ENCODE measurements around the gene ICAM1. TPM values are rescaled to one million over a fixed set of nuclear protein-coding genes. Genes with fewer than 3 reads are reported as not detected.
A peak's percentile ranks its signal among the peaks of the same experiment; 100 is the strongest.

ICAM1 gene
- total and polyA plus RNA-seq, 4 donors: 4.0 to 43.6 (median 23.6) TPM

DNA sequence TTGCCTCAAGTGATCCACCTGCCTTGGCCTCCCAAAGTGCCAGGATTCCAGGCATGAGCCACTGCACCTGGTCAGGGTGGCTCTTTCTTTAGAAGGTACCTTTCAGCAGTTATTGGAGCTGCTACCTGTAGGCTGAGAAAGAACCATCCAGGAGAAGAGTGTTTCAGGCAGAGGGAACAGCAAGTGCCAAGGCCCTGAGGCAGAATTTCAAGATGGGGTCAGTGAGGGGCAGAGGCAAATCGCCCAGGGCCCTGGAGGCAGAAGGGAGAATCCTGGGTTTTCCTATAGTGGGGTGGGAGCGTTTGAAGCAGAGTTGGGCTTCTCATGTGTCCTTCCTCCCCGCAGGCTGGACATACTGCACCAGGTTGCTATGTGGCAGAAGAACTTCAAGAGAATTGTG lies 16.7 kb upstream of the ICAM1 start:
- ATAC-seq (ENCODE audit: low FRiP score): no peak
- Histone ChIP-seq H3K27ac (ENCODE audit: low read depth in 1 of 2, low read length in 2 of 2) (no peak overlapping the region), H3K9me3 (ENCODE audit: control insufficient read depth, low read length) (no peaks in the 10 kb centered on the region), H3K4me1 (ENCODE audit: control insufficient read depth in 1 of 2, insufficient read depth in 2 of 2, low read length in 2 of 2) (no peaks in the 10 kb centered on the region), H3K4me3 (ENCODE audit: low read length in 2 of 2) (no peak overlapping the region), H3K36me3 (ENCODE audit: control insufficient read depth in 1 of 2, insufficient read depth in 2 of 2, low read length in 1 of 2) (peaks cover 0 to 2% of the 10 kb centered on the region in 2 donors), H3K27me3 (ENCODE audit: control insufficient read depth in 1 of 2, insufficient read depth in 2 of 2, low read length in 1 of 2) (no peaks in the 10 kb centered on the region)
- DNase-seq: no peak
- intact Hi-C loops (cut with DNase I): loop anchor here in 1 of 2 donors (5.0 kb wide), 1 partner anchor 322 kb away; no protein-coding TSS in a partner anchor
- WGBS, 2 donors: 95 to 100% methylated on average over 3 of the region's 3 CpGs

DNA sequence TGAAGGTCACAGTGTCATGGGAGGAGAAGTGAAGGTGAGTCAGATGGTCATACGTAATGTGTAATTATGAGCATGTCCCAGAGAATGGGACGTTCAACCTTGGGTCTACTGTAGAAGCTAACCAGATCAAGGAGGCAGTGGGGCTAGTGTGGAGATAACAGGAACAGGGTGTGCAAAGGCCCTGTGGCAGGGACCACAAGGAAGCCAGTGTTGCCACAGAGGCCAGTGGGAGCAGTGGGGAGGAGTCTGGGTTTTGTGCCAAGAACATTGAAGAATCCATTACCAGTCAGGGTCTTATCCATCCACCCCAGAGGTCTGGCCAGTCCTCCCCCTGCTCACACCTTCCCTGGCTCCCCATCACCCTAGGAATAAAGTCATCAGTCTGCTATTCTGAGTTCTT lies 15.6 kb upstream of the ICAM1 start:
- no peak for DNase-seq
- intact Hi-C loops (cut with DNase I): no loop called here
- ATAC-seq (ENCODE audit: low FRiP score): no peak
- Histone ChIP-seq H3K27me3 (ENCODE audit: control insufficient read depth in 1 of 2, insufficient read depth in 2 of 2, low read length in 1 of 2) (no peaks in the 10 kb centered on the region), H3K27ac (ENCODE audit: low read depth in 1 of 2, low read length in 2 of 2) (no peak overlapping the region), H3K4me3 (ENCODE audit: low read length in 2 of 2) (no peak overlapping the region), H3K4me1 (ENCODE audit: control insufficient read depth in 1 of 2, insufficient read depth in 2 of 2, low read length in 2 of 2) (no peaks in the 10 kb centered on the region), H3K36me3 (ENCODE audit: control insufficient read depth in 1 of 2, insufficient read depth in 2 of 2, low read length in 1 of 2) (peaks cover 0 to 2% of the 10 kb centered on the region in 2 donors), H3K9me3 (ENCODE audit: control insufficient read depth, low read length) (no peaks in the 10 kb centered on the region)
- 91 to 96% methylated on average over 2 of the region's 2 CpGs for WGBS, 2 donors

DNA sequence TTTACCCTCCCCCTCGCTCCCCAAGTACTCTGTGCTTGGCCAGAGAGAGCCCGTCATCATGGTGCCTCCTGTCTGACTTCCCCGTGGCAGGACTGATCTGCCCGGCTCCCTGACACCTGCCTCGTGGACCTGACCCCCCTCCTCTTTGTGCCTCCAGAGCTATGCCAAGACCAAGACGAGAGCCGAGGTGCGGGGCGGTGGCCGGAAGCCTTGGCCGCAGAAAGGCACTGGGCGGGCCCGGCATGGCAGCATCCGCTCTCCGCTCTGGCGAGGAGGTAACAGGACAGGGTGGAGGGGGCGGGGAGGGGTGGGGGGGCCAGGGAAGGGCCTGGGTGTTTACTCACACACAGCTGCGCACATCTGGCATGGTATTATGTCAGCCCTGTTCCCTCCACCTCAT lies 14.4 kb upstream of the ICAM1 start:
- H3K36me3 ChIP-seq (ENCODE audit: control insufficient read depth in 1 of 2, insufficient read depth in 2 of 2, low read length in 1 of 2): peaks cover 0 to 2% of the 10 kb centered on the region in 2 donors
- WGBS, 2 donors: 86 to 87% methylated on average over 18 of the region's 18 CpGs

DNA sequence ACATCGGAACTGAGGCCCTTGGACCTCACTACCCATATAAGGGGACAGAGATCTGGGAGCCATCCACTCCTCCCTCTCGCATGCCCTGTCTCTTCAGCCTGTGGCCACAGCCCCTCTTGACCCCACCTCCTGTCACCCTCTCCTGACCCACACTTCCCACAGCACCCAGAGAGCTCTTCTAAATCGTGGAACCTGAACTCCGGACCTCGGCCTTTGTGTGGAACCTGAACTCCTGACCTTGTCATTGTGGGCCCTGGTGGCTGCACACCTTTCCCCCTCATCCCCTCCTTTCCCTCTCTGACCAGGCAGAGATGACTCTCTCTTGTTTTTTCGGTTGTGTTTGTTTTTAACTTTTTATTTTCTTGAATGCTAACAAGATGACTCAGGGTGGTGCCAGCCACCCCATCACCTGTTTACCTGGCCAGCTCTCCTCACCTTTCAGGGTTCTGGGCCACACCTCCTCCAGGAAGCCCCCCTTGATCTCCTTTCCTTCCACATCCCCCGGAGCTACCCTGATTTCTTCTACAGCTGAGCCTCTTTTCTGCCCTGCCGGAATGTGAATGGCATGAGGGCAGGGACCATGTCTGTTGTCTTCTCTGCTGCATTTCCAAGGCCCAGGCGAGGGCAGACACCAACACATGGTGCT lies 13.8 kb upstream of the ICAM1 start:
- 83 to 85% methylated on average over 9 of the region's 9 CpGs for WGBS, 2 donors
- Histone ChIP-seq H3K9me3 (ENCODE audit: control insufficient read depth, low read length) (no peaks in the 10 kb centered on the region), H3K4me1 (ENCODE audit: control insufficient read depth in 1 of 2, insufficient read depth in 2 of 2, low read length in 2 of 2) (no peaks in the 10 kb centered on the region), H3K27ac (ENCODE audit: low read depth in 1 of 2, low read length in 2 of 2) (no peak overlapping the region), H3K27me3 (ENCODE audit: control insufficient read depth in 1 of 2, insufficient read depth in 2 of 2, low read length in 1 of 2) (no peaks in the 10 kb centered on the region), H3K36me3 (ENCODE audit: control insufficient read depth in 1 of 2, insufficient read depth in 2 of 2, low read length in 1 of 2) (peaks cover 0 to 2% of the 10 kb centered on the region in 2 donors), H3K4me3 (ENCODE audit: low read length in 2 of 2) (no peak overlapping the region)
- intact Hi-C loops (cut with DNase I): no loop called here
- DNase-seq (no peak), ATAC-seq (ENCODE audit: low FRiP score) (no peak)

More for the DNA sequence above, 14.4 kb upstream of the ICAM1 start:
- no peak overlapping the region for H3K4me3 ChIP-seq (ENCODE audit: low read length in 2 of 2)
- no peak for ATAC-seq (ENCODE audit: low FRiP score)
- no peaks in the 10 kb centered on the region for H3K9me3 ChIP-seq (ENCODE audit: control insufficient read depth, low read length)
- no peak overlapping the region for H3K27ac ChIP-seq (ENCODE audit: low read depth in 1 of 2, low read length in 2 of 2)
- DNase-seq: no peak
- intact Hi-C loops (cut with DNase I): no loop called here
- no peaks in the 10 kb centered on the region for H3K27me3 ChIP-seq (ENCODE audit: control insufficient read depth in 1 of 2, insufficient read depth in 2 of 2, low read length in 1 of 2)
- H3K4me1 ChIP-seq (ENCODE audit: control insufficient read depth in 1 of 2, insufficient read depth in 2 of 2, low read length in 2 of 2): no peaks in the 10 kb centered on the region

DNA sequence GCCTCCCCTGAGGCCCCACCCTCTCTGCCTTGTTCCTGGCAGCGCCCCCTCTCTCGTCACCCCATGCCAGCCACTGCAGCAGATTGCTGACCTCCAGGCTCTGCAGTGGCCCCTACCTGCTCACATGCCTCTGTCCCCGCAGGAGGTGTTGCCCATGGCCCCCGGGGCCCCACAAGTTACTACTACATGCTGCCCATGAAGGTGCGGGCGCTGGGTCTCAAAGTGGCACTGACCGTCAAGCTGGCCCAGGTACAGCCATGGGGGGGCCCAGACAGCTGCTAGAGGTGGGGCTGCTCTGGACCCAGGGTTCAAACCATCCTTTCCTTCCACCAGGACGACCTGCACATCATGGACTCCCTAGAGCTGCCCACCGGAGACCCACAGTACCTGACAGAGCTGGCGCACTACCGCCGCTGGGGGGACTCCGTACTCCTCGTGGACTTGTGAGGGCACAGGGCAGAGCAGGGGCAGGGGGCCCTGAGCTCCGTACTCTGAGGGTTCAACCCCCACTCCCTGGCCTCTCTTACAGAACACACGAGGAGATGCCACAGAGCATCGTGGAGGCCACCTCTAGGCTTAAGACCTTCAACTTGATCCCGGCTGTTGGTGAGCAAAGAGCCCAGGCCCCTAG lies 12.7 kb upstream of the ICAM1 start:
- Histone ChIP-seq H3K27me3 (ENCODE audit: control insufficient read depth in 1 of 2, insufficient read depth in 2 of 2, low read length in 1 of 2) (no peaks in the 10 kb centered on the region), H3K36me3 (ENCODE audit: control insufficient read depth in 1 of 2, insufficient read depth in 2 of 2, low read length in 1 of 2) (peaks cover 0 to 2% of the 10 kb centered on the region in 2 donors), H3K27ac (ENCODE audit: low read depth in 1 of 2, low read length in 2 of 2) (no peak overlapping the region), H3K4me1 (ENCODE audit: control insufficient read depth in 1 of 2, insufficient read depth in 2 of 2, low read length in 2 of 2) (no peaks in the 10 kb centered on the region), H3K4me3 (ENCODE audit: low read length in 2 of 2) (no peak overlapping the region), H3K9me3 (ENCODE audit: control insufficient read depth, low read length) (no peaks in the 10 kb centered on the region)
- 95% methylated on average over 18 of the region's 18 CpGs for WGBS, 2 donors
- no peak for DNase-seq
- no peak for ATAC-seq (ENCODE audit: low FRiP score)
- intact Hi-C loops (cut with DNase I): no loop called here

DNA sequence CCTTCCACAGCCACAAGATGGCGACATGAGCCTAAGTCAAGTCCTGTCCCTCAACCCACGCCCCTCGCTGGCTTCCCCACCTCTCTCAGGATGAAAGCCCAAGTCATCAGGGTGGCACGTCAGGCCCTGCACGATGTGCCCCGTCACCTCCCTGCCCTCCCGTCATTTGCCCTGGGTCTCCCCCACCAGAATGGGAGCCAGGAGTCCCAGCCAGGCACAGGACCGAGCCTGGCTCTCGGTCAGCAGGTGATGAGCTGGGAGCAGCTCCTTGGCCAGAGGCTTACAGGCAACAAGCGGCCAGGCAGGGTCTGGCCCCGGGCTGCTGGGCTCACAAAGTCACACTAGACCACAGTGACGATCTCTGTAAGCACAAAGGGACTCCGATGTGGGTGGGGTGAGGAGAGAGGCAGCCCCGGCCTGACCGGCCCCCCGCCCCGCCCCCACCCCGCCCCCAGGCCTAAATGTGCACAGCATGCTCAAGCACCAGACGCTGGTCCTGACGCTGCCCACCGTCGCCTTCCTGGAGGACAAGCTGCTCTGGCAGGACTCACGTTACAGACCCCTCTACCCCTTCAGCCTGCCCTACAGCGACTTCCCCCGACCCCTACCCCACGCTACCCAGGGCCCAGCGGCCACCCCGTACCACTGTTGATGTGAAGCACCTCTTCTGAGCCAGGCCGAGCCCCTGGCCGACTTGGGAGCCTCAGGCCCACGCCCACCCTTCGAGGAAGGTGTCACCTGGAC lies 11.6 kb upstream of the ICAM1 start:
- intact Hi-C loops (cut with DNase I): no loop called here
- Histone ChIP-seq H3K9me3 (ENCODE audit: control insufficient read depth, low read length) (no peaks in the 10 kb centered on the region), H3K4me3 (ENCODE audit: low read length in 2 of 2) (no peak overlapping the region), H3K36me3 (ENCODE audit: control insufficient read depth in 1 of 2, insufficient read depth in 2 of 2, low read length in 1 of 2) (peaks cover 0 to 2% of the 10 kb centered on the region in 2 donors), H3K4me1 (ENCODE audit: control insufficient read depth in 1 of 2, insufficient read depth in 2 of 2, low read length in 2 of 2) (no peaks in the 10 kb centered on the region), H3K27me3 (ENCODE audit: control insufficient read depth in 1 of 2, insufficient read depth in 2 of 2, low read length in 1 of 2) (no peaks in the 10 kb centered on the region), H3K27ac (ENCODE audit: low read depth in 1 of 2, low read length in 2 of 2) (no peak overlapping the region)
- peak; percentile 90 to 93 for DNase-seq
- peak; percentile 71 for ATAC-seq (ENCODE audit: low FRiP score)
- 59 to 61% methylated on average over 32 of the region's 32 CpGs for WGBS, 2 donors

DNA sequence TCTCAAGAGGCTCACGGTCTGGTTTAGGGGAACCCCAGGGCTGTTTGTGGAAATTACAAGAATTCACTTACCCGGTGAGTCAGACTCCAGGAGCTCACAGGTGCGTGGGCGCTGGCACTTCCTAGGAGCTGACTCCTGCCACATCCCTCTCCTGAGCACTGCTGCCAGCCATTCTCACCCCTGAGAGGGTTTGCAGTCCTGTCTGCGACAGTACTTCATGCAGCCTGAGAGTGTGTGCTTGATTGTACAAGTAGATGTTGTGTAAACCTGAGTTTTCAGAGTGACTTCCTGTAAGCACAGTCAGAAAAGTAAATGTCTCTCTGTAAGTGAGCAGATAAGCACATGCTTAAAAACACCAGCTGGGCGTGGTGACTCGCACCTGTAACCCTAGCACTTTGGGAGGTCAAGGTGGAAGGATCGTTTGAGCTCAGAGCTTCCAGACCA lies 10.8 kb upstream of the ICAM1 start:
- Histone ChIP-seq H3K27me3 (ENCODE audit: control insufficient read depth in 1 of 2, insufficient read depth in 2 of 2, low read length in 1 of 2) (no peaks in the 10 kb centered on the region), H3K4me3 (ENCODE audit: low read length in 2 of 2) (no peak overlapping the region), H3K36me3 (ENCODE audit: control insufficient read depth in 1 of 2, insufficient read depth in 2 of 2, low read length in 1 of 2) (peaks cover 0 to 2% of the 10 kb centered on the region in 2 donors), H3K4me1 (ENCODE audit: control insufficient read depth in 1 of 2, insufficient read depth in 2 of 2, low read length in 2 of 2) (no peaks in the 10 kb centered on the region), H3K27ac (ENCODE audit: low read depth in 1 of 2, low read length in 2 of 2) (no peak overlapping the region), H3K9me3 (ENCODE audit: control insufficient read depth, low read length) (no peaks in the 10 kb centered on the region)
- ATAC-seq (ENCODE audit: low FRiP score) (no peak), DNase-seq (no peak)
- intact Hi-C loops (cut with DNase I): no loop called here
- WGBS, 2 donors: 82 to 91% methylated on average over 8 of the region's 8 CpGs

DNA sequence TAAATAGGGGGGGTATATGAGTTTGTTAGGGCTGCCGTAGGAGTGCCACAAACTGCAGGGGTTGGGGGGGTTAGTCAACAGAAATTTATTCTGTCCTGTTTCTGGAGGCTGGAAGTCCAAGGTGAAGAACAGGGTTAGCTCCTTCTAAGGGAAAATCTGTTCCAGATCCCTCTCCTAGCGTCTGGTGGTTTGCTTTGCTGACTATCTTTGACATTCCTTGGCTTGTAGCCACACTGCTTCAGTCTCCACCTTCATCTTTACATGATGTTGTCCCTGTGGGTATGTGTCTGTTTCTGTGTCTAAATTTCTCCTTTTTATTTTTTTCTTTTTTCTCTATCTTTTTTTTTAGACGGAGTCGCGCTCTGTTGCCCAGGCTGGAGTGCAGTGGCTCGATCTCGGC lies 8.1 kb upstream of the ICAM1 start:
- Histone ChIP-seq H3K36me3 (ENCODE audit: control insufficient read depth in 1 of 2, insufficient read depth in 2 of 2, low read length in 1 of 2) (no peaks in the 10 kb centered on the region), H3K4me1 (ENCODE audit: control insufficient read depth in 1 of 2, insufficient read depth in 2 of 2, low read length in 2 of 2) (no peaks in the 10 kb centered on the region), H3K27me3 (ENCODE audit: control insufficient read depth in 1 of 2, insufficient read depth in 2 of 2, low read length in 1 of 2) (no peaks in the 10 kb centered on the region), H3K27ac (ENCODE audit: low read depth in 1 of 2, low read length in 2 of 2) (no peak overlapping the region), H3K4me3 (ENCODE audit: low read length in 2 of 2) (no peak overlapping the region), H3K9me3 (ENCODE audit: control insufficient read depth, low read length) (no peaks in the 10 kb centered on the region)
- DNase-seq (no peak), ATAC-seq (ENCODE audit: low FRiP score) (no peak)
- intact Hi-C loops (cut with DNase I): no loop called here
- WGBS, 2 donors: 76 to 78% methylated on average over 7 of the region's 7 CpGs
